Stimulated activated CD8-positive, alpha-beta memory T cell treated with anti-CD3 and anti-CD28 coated beads, Interleukin-7, amount 100 ng/mL, for 48 hours (primary cell): ENCODE results near the gene ADGRG6.
A peak's percentile ranks its signal among the peaks of the same experiment; 100 is the strongest.
"Not testable (repeated sequence)": the region's sequence is repeated elsewhere in the genome, so short reads cannot be mapped to it uniquely, and the experiment has no call there.

Source experiments
- DNase-seq, 2 donors: peaks; one replicate each; pipeline ENCODE4 v3.0.0-alpha.2; 2020; ENCODE audit warnings: low read depth in 1 of 2; ENCODE audit errors: extremely low read depth in 1 of 2

ADGRG6 gene

GRCh38 chr6:142343938-142344337 is 42.1 kb downstream of the ADGRG6 start:
- no peak for DNase-seq

- DNase-seq = no peak
These were observed 43.5 kb downstream of the ADGRG6 start for GRCh38 chr6:142345261-142345660.

- not testable (repeated sequence) for DNase-seq
These were observed 44.4 kb downstream of the ADGRG6 start for GRCh38 chr6:142346166-142346565.

GRCh38 chr6:142349215-142349823 is 47.5 kb downstream of the ADGRG6 start:
- no peak for DNase-seq

- no peak for DNase-seq
These were observed 48.5 kb downstream of the ADGRG6 start for GRCh38 chr6:142350309-142350708.

- no peak for DNase-seq
These were observed 51.9 kb downstream of the ADGRG6 start for GRCh38 chr6:142353690-142354089.

- DNase-seq = no peak
These were observed 52.8 kb downstream of the ADGRG6 start for GRCh38 chr6:142354650-142355049.

- DNase-seq = peak in 1 of 2 donors; percentile 11
These were observed 53.8 kb downstream of the ADGRG6 start for GRCh38 chr6:142355520-142356174.

- DNase-seq = no peak
These were observed 54.5 kb downstream of the ADGRG6 start for GRCh38 chr6:142356201-142356883.

GRCh38 chr6:142356884-142357225 is 55.0 kb downstream of the ADGRG6 start:
- DNase-seq = no peak

- no peak for DNase-seq
These were observed 56.1 kb downstream of the ADGRG6 start for GRCh38 chr6:142357879-142358278.

GRCh38 chr6:142359271-142359960 is 57.6 kb downstream of the ADGRG6 start:
- no peak for DNase-seq

GRCh38 chr6:142361345-142361744 is 59.5 kb downstream of the ADGRG6 start:
- no peak for DNase-seq

- DNase-seq = no peak
These were observed 60.3 kb downstream of the ADGRG6 start for GRCh38 chr6:142361779-142362750.

GRCh38 chr6:142367061-142367460 is 65.3 kb downstream of the ADGRG6 start:
- DNase-seq = no peak

- DNase-seq = no peak
These were observed 65.8 kb downstream of the ADGRG6 start for GRCh38 chr6:142367501-142368018.

- DNase-seq = no peak
These were observed 67.5 kb downstream of the ADGRG6 start for GRCh38 chr6:142369266-142369665.

- no peak for DNase-seq
These were observed 70.5 kb downstream of the ADGRG6 start for GRCh38 chr6:142372348-142372747.

- no peak for DNase-seq
These were observed 71.7 kb downstream of the ADGRG6 start for GRCh38 chr6:142373268-142374090.
